Mesendoderm (in vitro differentiated cells): ENCODE results near the gene TBC1D10B.
A peak's percentile ranks its signal among the peaks of the same experiment; 100 is the strongest.

ENCODE experiments used
- DNase-seq: peaks from one replicate; pipeline ENCODE4 v3.0.0; 2013
- H2AK5ac ChIP-seq: 2 replicates; pipeline ENCODE4 v1.6.1; 2013; ENCODE audit warnings: low read length, inconsistent platforms
- H2BK120ac ChIP-seq: 2 replicates; pipeline ENCODE4 v1.6.1; 2013; ENCODE audit warnings: low read depth, mild to moderate bottlenecking, low read length, moderate library complexity, mixed read lengths
- H2BK15ac ChIP-seq: replicated peaks from 2 replicates; pipeline ENCODE4 v1.6.1; 2013; ENCODE audit warnings: low read depth, mild to moderate bottlenecking, moderate library complexity
- H2BK5ac ChIP-seq: 2 replicates; pipeline ENCODE4 v1.6.1; 2013; ENCODE audit warnings: low read length, inconsistent platforms
- H3K18ac ChIP-seq: 2 replicates; pipeline ENCODE4 v1.6.1; 2013; ENCODE audit warnings: mild to moderate bottlenecking, low read length, mixed read lengths
- H3K23ac ChIP-seq: one replicate; pipeline ENCODE4 v1.6.1; 2013; ENCODE audit warnings: low read length
- H3K27ac ChIP-seq: 2 replicates; pipeline ENCODE4 v1.5.1; 2013; ENCODE audit warnings: low read depth, mild to moderate bottlenecking, inconsistent platforms, low read length, moderate library complexity
- H3K27me3 ChIP-seq: 2 replicates; pipeline ENCODE4 v1.6.1; 2013; ENCODE audit warnings: low read length, control low read depth, mild to moderate bottlenecking, inconsistent platforms; ENCODE audit not compliant: insufficient read depth, poor library complexity
- H3K36me3 ChIP-seq: 2 replicates; pipeline ENCODE4 v1.6.1; 2013; ENCODE audit warnings: low read length, inconsistent platforms; ENCODE audit not compliant: control insufficient read depth, insufficient read depth
- H3K4ac ChIP-seq: one replicate; pipeline ENCODE4 v1.6.1; 2013; ENCODE audit warnings: low read depth, mild to moderate bottlenecking, low read length, moderate library complexity
- H3K4me1 ChIP-seq: 2 replicates; pipeline ENCODE4 v1.6.1; 2013; ENCODE audit warnings: low read depth, low read length, inconsistent platforms; ENCODE audit not compliant: control insufficient read depth
- H3K4me2 ChIP-seq: 2 replicates; pipeline ENCODE4 v1.6.1; 2013; ENCODE audit warnings: low read length
- H3K4me3 ChIP-seq: 2 replicates; pipeline ENCODE4 v1.5.1; 2013; ENCODE audit warnings: mild to moderate bottlenecking, low read length
- H3K56ac ChIP-seq: one replicate; pipeline ENCODE4 v1.6.1; 2013; ENCODE audit warnings: low read length
- H3K79me1 ChIP-seq: 2 replicates; pipeline ENCODE4 v1.6.1; 2013; ENCODE audit warnings: low read length, inconsistent platforms
- H3K79me2 ChIP-seq: 2 replicates; pipeline ENCODE4 v1.6.1; 2013; ENCODE audit warnings: mild to moderate bottlenecking, low read length; ENCODE audit not compliant: control insufficient read depth, insufficient read depth
- H3K9ac ChIP-seq: 2 replicates; pipeline ENCODE4 v1.6.1; 2013; ENCODE audit warnings: low read length, inconsistent platforms
- H4K5ac ChIP-seq: one replicate; pipeline ENCODE4 v1.6.1; 2013; ENCODE audit warnings: low read length
- H4K8ac ChIP-seq: one replicate; pipeline ENCODE4 v1.6.1; 2013; ENCODE audit warnings: low read depth, mild to moderate bottlenecking, control low read depth, low read length, moderate library complexity
- WGBS: extraction: QIAGEN DNeasy Blood & Tissue Kit; methylation state at CpG from one replicate; pipeline ENCODE4 v1.1.7; 2013; ENCODE audit warnings: low lambda C conversion rate, missing lambda C conversion rate; ENCODE audit not compliant: insufficient coverage; ENCODE audit errors: extremely low coverage; 5-methylcytosine and 5-hydroxymethylcytosine counted together

The TBC1D10B gene

DNA sequence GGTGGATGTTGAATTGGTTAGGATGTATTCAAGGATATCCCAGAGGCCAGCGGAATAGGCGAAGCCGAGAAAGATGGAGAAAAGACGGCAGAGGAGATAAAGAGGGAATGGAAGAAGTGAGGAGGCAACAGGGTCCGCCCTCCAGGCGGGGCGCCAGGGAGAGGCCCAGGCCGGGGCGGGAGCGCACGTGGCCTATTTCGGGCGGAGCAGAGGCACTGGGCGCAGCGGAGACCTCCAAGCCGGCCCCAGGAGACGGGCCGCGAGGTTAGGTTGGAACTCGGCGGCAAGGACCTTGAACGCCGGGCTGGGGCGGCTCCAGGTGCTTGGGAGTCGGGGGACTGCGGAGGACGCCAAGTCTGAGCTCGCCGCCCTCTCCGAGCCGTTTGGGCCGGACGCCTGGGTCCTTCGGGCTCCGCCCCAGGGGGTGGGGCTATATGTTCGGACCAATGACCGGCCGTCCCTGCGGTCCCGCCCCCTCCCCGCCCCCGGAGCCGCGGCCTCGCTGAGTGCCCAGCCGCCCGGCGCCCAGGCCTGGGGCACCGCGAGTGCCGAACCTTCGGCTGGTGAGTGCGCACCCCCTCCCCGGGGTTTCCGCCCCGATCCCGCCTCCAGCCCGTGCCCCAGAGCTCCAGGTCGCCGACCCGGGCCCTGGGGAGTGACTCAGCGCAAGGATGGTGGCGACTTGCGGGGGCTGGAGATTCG lies 37.0 kb upstream of the TBC1D10B start, which contains the start of gene ZNF771:
Gene ZNF771, plus strand, starts transcription at position 505 of the 702 bp plus-strand sequence. CDS start 448 bp downstream, outside the sequence.
- H3K27me3 ChIP-seq, result no peaks in the 10 kb centered on the region
- peak within 1 kb of the TSS; percentile 65 for H3K27ac ChIP-seq
- H3K4me1 ChIP-seq, result peaks cover 7% of the 10 kb centered on the region
- peak within 1 kb of the TSS; percentile 75 for H3K4me2 ChIP-seq
- peak within 1 kb of the TSS; percentile 54 for H3K18ac ChIP-seq
- H2BK15ac ChIP-seq, result no peak within 1 kb of the TSS
- peak within 1 kb of the TSS; percentile 25 for H2BK5ac ChIP-seq
- no peaks in the 10 kb centered on the region for H3K79me2 ChIP-seq
- H3K79me1 ChIP-seq, result peaks cover 9% of the 10 kb centered on the region
- H3K23ac ChIP-seq, result peak within 1 kb of the TSS; percentile 95
- no CpG with 5 or more reads among the region's 65 CpGs for WGBS
- no peak within 1 kb of the TSS for H2BK120ac ChIP-seq
- H2AK5ac ChIP-seq, result peak within 1 kb of the TSS; percentile 98
- H3K4ac ChIP-seq, result peak within 1 kb of the TSS; percentile 38
- peak within 1 kb of the TSS; percentile 95 for H3K9ac ChIP-seq
- DNase-seq, result peak; percentile 93
- peak within 1 kb of the TSS; percentile 97 for H4K5ac ChIP-seq
- peaks cover 7% of the 10 kb centered on the region for H3K36me3 ChIP-seq
- no peak within 1 kb of the TSS for H4K8ac ChIP-seq
- peak within 1 kb of the TSS; percentile 86 for H3K4me3 ChIP-seq
- peak within 1 kb of the TSS; percentile 95 for H3K56ac ChIP-seq

DNA sequence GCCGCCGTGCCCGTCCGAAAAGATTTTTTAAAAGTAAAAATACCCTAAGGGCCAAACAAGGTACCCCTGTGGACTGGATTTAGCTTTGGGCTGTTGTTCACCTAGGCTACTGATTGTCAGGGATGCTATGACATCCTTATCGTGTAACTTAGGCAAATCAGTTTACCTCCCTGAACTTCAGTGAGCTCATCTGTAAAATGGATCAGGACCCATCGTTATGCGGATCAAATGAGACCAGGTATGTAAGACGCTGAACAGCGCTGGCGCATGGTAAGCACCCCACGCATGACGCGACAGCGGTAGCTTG lies 36.5 kb upstream of the TBC1D10B start:
- peak overlapping the region; percentile 83 for H3K56ac ChIP-seq
- peak overlapping the region; percentile 75 for H3K9ac ChIP-seq
- H3K36me3 ChIP-seq, result peaks cover 7% of the 10 kb centered on the region
- H4K5ac ChIP-seq, result peak overlapping the region; percentile 97
- H3K27ac ChIP-seq, result no peak overlapping the region
- H2BK5ac ChIP-seq, result no peak overlapping the region
- H3K23ac ChIP-seq, result peak overlapping the region; percentile 15
- H3K4me3 ChIP-seq, result peak overlapping the region; percentile 31
- H3K27me3 ChIP-seq, result no peaks in the 10 kb centered on the region
- no CpG with 5 or more reads among the region's 14 CpGs for WGBS
- no peak for DNase-seq
- H3K4me1 ChIP-seq, result peaks cover 7% of the 10 kb centered on the region
- H3K18ac ChIP-seq, result no peak overlapping the region
- peaks cover 9% of the 10 kb centered on the region for H3K79me1 ChIP-seq
- H2BK15ac ChIP-seq, result no peak overlapping the region
- H3K4me2 ChIP-seq, result peak overlapping the region; percentile 75
- no peak overlapping the region for H4K8ac ChIP-seq
- H2BK120ac ChIP-seq, result no peak overlapping the region
- H2AK5ac ChIP-seq, result peak overlapping the region; percentile 98
- no peak overlapping the region for H3K4ac ChIP-seq
- no peaks in the 10 kb centered on the region for H3K79me2 ChIP-seq

DNA sequence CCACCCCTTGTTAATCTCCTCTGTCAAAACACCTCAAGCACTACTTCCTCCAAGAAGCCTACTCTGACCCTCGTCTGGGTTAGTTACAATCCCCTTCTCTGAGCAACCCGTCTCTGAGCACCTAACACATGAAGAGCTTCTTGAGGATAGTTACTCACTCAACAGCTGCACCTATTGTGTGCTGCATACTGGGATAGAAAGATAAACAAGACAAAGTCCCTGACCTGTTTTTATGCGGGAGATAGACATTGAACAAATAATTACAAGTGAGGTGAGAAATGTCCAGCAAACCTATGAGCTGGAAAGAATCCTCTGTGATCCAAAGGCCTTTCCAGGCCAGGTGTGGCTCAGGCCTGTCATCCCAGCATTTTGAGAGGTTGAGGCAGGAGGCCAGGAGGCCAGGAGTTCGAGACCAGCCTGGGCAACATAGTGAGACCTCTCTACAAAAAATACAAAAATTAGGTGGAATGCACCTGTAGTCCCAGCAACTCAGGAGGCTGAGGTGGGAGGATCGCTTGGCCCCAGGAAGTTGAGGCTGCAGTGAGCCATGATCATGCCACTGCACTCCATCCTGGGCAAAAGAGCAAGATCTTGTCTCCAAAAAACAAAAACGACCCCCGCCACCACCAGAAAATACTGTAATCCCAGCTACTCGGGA lies 31.6 kb upstream of the TBC1D10B start:
- DNase-seq, result no peak
- no CpG with 5 or more reads among the region's 8 CpGs for WGBS

DNA sequence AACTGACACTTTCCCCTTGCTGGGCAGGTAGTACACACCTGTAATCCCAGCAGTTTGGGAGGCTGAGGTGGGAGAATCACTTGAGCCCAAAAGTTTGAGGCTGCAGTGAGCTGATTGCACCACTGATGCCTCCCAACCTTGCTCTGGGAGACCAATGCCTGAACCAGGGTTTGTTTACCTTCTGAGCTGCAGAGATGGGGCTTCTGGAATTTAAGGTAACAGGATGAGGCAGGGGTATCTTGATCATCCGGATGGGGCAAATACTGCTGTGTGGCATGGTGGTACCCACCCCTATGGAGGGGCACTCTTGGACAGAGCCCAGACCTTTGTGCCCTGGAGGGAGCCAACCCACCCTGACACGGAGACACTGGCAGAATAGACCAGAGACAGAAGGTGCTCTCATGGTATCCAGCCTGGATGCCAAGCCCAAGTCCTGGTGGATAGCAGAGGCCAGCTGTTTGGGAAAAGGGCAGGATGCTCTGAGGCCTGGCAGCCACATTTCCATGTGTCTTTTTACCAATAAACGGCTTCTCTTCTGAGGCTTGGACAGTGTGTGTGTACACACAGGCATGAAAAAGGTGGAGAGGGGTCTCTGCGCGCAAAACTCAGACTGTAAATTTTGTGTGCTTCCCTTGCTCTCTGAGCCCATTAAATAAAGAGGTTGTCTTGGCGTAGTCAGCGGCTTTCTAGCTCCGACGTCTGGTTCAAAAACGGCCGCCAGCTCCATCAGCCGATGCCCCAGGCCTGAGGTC lies 29.3 kb upstream of the TBC1D10B start:
- H2BK120ac ChIP-seq, result no peak overlapping the region
- no peaks in the 10 kb centered on the region for H3K27me3 ChIP-seq
- H3K9ac ChIP-seq, result peak overlapping the region; percentile 86
- H2BK5ac ChIP-seq, result no peak overlapping the region
- no peaks in the 10 kb centered on the region for H3K36me3 ChIP-seq
- H3K79me2 ChIP-seq, result peaks cover 20% of the 10 kb centered on the region
- peak overlapping the region; percentile 97 for H3K27ac ChIP-seq
- no peak overlapping the region for H3K18ac ChIP-seq
- H4K5ac ChIP-seq, result no peak overlapping the region
- no peak overlapping the region for H4K8ac ChIP-seq
- H3K4ac ChIP-seq, result no peak overlapping the region
- peaks cover 7% of the 10 kb centered on the region for H3K79me1 ChIP-seq
- peak overlapping the region; percentile 85 for H3K56ac ChIP-seq
- no peak overlapping the region for H2AK5ac ChIP-seq
- no peak overlapping the region for H3K4me3 ChIP-seq
- no peaks in the 10 kb centered on the region for H3K4me1 ChIP-seq
- DNase-seq, result peak; percentile 26
- no CpG with 5 or more reads among the region's 12 CpGs for WGBS
- H2BK15ac ChIP-seq, result no peak overlapping the region
- peak overlapping the region; percentile 61 for H3K4me2 ChIP-seq
- H3K23ac ChIP-seq, result no peak overlapping the region

More for the DNA sequence above, 31.6 kb upstream of the TBC1D10B start:
- no peak overlapping the region for H2AK5ac ChIP-seq
- no peak overlapping the region for H2BK5ac ChIP-seq
- H3K27me3 ChIP-seq, result no peaks in the 10 kb centered on the region
- H3K4ac ChIP-seq, result no peak overlapping the region
- H2BK15ac ChIP-seq, result no peak overlapping the region
- H3K23ac ChIP-seq, result no peak overlapping the region
- no peak overlapping the region for H2BK120ac ChIP-seq
- no peak overlapping the region for H4K8ac ChIP-seq
- peaks cover 2% of the 10 kb centered on the region for H3K4me1 ChIP-seq
- H3K79me1 ChIP-seq, result peaks cover 7% of the 10 kb centered on the region
- H3K9ac ChIP-seq, result no peak overlapping the region
- no peak overlapping the region for H3K27ac ChIP-seq
- H3K4me3 ChIP-seq, result no peak overlapping the region
- no peak overlapping the region for H4K5ac ChIP-seq
- peaks cover 6% of the 10 kb centered on the region for H3K79me2 ChIP-seq
- H3K18ac ChIP-seq, result no peak overlapping the region
- peak overlapping the region; percentile 28 for H3K56ac ChIP-seq
- no peak overlapping the region for H3K4me2 ChIP-seq
- H3K36me3 ChIP-seq, result no peaks in the 10 kb centered on the region

DNA sequence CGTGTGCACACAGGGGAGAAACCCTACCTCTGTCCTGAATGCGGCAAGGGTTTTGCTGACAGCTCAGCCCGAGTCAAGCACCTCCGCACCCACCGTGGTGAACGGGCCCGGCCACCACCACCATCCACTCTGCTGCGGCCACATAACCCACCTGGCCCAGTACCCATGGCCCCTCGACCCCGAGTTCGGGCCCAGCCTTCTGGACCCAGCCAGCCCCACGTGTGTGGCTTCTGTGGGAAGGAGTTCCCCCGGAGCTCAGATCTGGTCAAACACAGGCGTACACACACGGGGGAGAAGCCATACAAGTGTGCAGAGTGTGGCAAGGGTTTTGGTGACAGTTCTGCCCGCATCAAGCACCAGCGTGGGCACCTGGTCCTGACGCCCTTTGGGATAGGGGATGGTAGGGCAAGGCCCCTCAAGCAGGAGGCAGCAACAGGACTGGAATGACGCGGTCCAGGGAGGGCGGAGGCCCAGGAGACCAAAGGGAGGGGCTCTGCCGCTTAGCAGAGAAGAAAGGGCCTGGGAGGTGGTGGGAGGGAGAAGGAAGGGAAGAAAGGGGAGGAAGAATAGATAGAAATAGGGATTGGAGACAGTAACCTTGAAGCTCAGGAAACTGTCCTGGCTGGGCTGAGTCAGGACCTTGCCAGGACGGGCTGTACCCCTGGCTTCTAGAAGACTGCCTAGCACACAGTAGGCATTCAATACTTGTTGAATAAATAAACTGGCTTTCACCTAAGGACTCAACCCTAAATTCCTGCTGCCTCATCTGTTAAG lies 28.6 kb upstream of the TBC1D10B start:
- Histone ChIP-seq H3K36me3 (no peaks in the 10 kb centered on the region), H3K4me3 (no peak overlapping the region), H3K56ac (peak overlapping the region; percentile 85), H3K27me3 (no peaks in the 10 kb centered on the region), H3K4me1 (no peaks in the 10 kb centered on the region), H3K79me2 (peaks cover 20% of the 10 kb centered on the region), H3K23ac (no peak overlapping the region), H2BK120ac (no peak overlapping the region), H4K8ac (no peak overlapping the region), H3K4ac (no peak overlapping the region), H2BK15ac (no peak overlapping the region), H3K18ac (no peak overlapping the region), H3K79me1 (peaks cover 7% of the 10 kb centered on the region), H3K9ac (peak overlapping the region; percentile 11), H3K4me2 (no peak overlapping the region), H4K5ac (no peak overlapping the region), H2BK5ac (no peak overlapping the region), H3K27ac (no peak overlapping the region), H2AK5ac (no peak overlapping the region)
- WGBS, result no CpG with 5 or more reads among the region's 23 CpGs
- peak; percentile 23 for DNase-seq
